Measurements from ENCODE around the gene PI3.

Gene PI3

GRCh38 chr20:45218636-45219035 is 43.9 kb downstream of the PI3 start:
- H4K20me1 ChIP-seq (ENCODE audit: insufficient read depth, low read length): no peaks in the 10 kb centered on the region
- ATAC-seq (ENCODE audit: insufficient read depth, low read depth) (no peak), DNase-seq (no peak)
- H3K27me3 ChIP-seq (ENCODE audit: insufficient read depth, low read length, poor library complexity): peaks cover 31% of the 10 kb centered on the region
- no peak overlapping the region for H3K27ac ChIP-seq (ENCODE audit: low read length)
- no peaks in the 10 kb centered on the region for H3K4me1 ChIP-seq (ENCODE audit: insufficient read depth, low read length)
- no peak overlapping the region for H3K4me3 ChIP-seq (ENCODE audit: low read depth in 1 of 2, low read length in 2 of 2)
- no peak overlapping the region for H3K4me2 ChIP-seq (ENCODE audit: insufficient read depth, low read length)
- H2AFZ ChIP-seq (ENCODE audit: low read depth, low read length): no peak overlapping the region
- no peak overlapping the region for H3K9ac ChIP-seq (ENCODE audit: low read depth, low read length)
- H3K9me3 ChIP-seq (ENCODE audit: insufficient read depth, low read length, severe bottlenecking): no peaks in the 10 kb centered on the region
- TF ChIP-seq, protein P1, sequence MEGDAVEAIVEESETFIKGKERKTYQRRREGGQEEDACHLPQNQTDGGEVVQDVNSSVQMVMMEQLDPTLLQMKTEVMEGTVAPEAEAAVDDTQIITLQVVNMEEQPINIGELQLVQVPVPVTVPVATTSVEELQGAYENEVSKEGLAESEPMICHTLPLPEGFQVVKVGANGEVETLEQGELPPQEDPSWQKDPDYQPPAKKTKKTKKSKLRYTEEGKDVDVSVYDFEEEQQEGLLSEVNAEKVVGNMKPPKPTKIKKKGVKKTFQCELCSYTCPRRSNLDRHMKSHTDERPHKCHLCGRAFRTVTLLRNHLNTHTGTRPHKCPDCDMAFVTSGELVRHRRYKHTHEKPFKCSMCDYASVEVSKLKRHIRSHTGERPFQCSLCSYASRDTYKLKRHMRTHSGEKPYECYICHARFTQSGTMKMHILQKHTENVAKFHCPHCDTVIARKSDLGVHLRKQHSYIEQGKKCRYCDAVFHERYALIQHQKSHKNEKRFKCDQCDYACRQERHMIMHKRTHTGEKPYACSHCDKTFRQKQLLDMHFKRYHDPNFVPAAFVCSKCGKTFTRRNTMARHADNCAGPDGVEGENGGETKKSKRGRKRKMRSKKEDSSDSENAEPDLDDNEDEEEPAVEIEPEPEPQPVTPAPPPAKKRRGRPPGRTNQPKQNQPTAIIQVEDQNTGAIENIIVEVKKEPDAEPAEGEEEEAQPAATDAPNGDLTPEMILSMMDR (IDR thresholded peaks at IDR 0.05; ENCODE audit: borderline replicate concordance, extremely low read depth, low read length, poor library complexity, severe bottlenecking): no peak
- no peak for TF ChIP-seq EZH2 (IDR thresholded peaks at IDR 0.05; ENCODE audit: borderline replicate concordance, low read depth, low read length, severe bottlenecking)
- H3K36me3 ChIP-seq (ENCODE audit: insufficient read depth, low read length): no peaks in the 10 kb centered on the region
- H3K79me2 ChIP-seq (ENCODE audit: insufficient read depth, low read length): no peaks in the 10 kb centered on the region

DNA sequence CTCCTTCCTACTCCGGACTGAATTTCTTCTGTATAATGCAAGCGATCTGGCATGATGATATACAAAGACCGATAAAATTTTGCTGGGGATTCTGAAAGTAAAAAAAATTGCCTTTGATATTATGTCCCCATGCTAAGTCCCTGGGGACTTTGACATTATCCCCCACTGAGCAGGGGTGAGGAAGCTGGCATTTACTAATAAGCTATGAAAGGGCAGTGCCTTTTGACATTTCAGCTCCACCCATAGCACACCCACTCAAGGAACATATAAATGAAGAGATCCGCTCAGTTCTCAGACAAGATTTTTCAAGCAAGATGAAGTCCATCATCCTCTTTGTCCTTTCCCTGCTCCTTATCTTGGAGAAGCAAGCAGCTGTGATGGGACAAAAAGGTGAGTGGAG is 46.4 kb downstream of the PI3 start, which contains the start of gene SEMG2:
Gene SEMG2 (plus strand): TSS at position 298 of the 400 bp plus-strand sequence. CDS start 17 bp downstream, at position 315.
- Histone ChIP-seq H3K4me1 (ENCODE audit: insufficient read depth, low read length) (no peaks in the 10 kb centered on the region), H3K9me3 (ENCODE audit: insufficient read depth, low read length, severe bottlenecking) (no peaks in the 10 kb centered on the region), H3K4me3 (ENCODE audit: low read depth in 1 of 2, low read length in 2 of 2) (no peak within 1 kb of the TSS), H3K27ac (ENCODE audit: low read length) (no peak within 1 kb of the TSS), H3K27me3 (ENCODE audit: insufficient read depth, low read length, poor library complexity) (peaks cover 37% of the 10 kb centered on the region), H3K9ac (ENCODE audit: low read depth, low read length) (no peak within 1 kb of the TSS), H3K4me2 (ENCODE audit: insufficient read depth, low read length) (no peak within 1 kb of the TSS), H4K20me1 (ENCODE audit: insufficient read depth, low read length) (no peaks in the 10 kb centered on the region), H2AFZ (ENCODE audit: low read depth, low read length) (no peak within 1 kb of the TSS), H3K79me2 (ENCODE audit: insufficient read depth, low read length) (no peaks in the 10 kb centered on the region), H3K36me3 (ENCODE audit: insufficient read depth, low read length) (no peaks in the 10 kb centered on the region)
- no peak for TF ChIP-seq EZH2 (IDR thresholded peaks at IDR 0.05; ENCODE audit: borderline replicate concordance, low read depth, low read length, severe bottlenecking)
- TF ChIP-seq, protein P1 (IDR thresholded peaks at IDR 0.05; ENCODE audit: borderline replicate concordance, extremely low read depth, low read length, poor library complexity, severe bottlenecking): no peak
- DNase-seq (no peak), ATAC-seq (ENCODE audit: insufficient read depth, low read depth) (no peak)

DNA sequence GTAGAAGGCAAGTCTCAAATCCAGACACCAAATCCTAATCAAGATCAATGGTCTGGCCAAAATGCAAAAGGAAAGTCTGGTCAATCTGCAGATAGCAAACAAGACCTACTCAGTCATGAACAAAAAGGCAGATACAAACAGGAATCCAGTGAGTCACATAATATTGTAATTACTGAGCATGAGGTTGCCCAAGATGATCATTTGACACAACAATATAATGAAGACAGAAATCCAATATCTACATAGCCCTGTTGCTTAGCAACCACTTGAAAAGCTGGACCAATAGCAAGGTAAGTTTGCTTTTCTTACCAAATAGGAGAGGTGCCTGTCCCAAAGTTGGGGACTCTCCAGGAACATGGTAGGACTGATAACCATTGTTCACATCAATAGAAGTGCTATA is 48.4 kb downstream of the PI3 start:
- H3K27me3 ChIP-seq (ENCODE audit: insufficient read depth, low read length, poor library complexity): peaks cover 36% of the 10 kb centered on the region

More for the DNA sequence above, 48.4 kb downstream of the PI3 start:
- Histone ChIP-seq H2AFZ (ENCODE audit: low read depth, low read length) (no peak overlapping the region), H3K9me3 (ENCODE audit: insufficient read depth, low read length, severe bottlenecking) (no peaks in the 10 kb centered on the region), H3K4me3 (ENCODE audit: low read depth in 1 of 2, low read length in 2 of 2) (no peak overlapping the region), H3K36me3 (ENCODE audit: insufficient read depth, low read length) (no peaks in the 10 kb centered on the region), H3K79me2 (ENCODE audit: insufficient read depth, low read length) (no peaks in the 10 kb centered on the region), H3K4me2 (ENCODE audit: insufficient read depth, low read length) (no peak overlapping the region), H4K20me1 (ENCODE audit: insufficient read depth, low read length) (no peaks in the 10 kb centered on the region), H3K9ac (ENCODE audit: low read depth, low read length) (no peak overlapping the region), H3K27ac (ENCODE audit: low read length) (no peak overlapping the region), H3K4me1 (ENCODE audit: insufficient read depth, low read length) (no peaks in the 10 kb centered on the region)
- ATAC-seq (ENCODE audit: insufficient read depth, low read depth) (no peak), DNase-seq (no peak)
- TF ChIP-seq, protein P1 (IDR thresholded peaks at IDR 0.05; ENCODE audit: borderline replicate concordance, extremely low read depth, low read length, poor library complexity, severe bottlenecking): no peak
- no peak for TF ChIP-seq EZH2 (IDR thresholded peaks at IDR 0.05; ENCODE audit: borderline replicate concordance, low read depth, low read length, severe bottlenecking)

All from DND-41 (cell line).